Mesenchymal stem cell (in vitro differentiated cells and primary cell): ENCODE measurements around the gene ZMYND11.

Experiments used
- DNase-seq: peaks from one replicate; pipeline ENCODE4 v3.0.0-alpha.2; 2013
- H2AFZ ChIP-seq: one replicate; pipeline ENCODE4 v1.6.1; 2013; ENCODE audit warnings: low read depth, mild to moderate bottlenecking, control low read depth, inconsistent platforms, low read length, moderate library complexity
- H2AK5ac ChIP-seq: 2 replicates; pipeline ENCODE4 v1.6.1; 2013; ENCODE audit warnings: low read length, moderate library complexity, mild to moderate bottlenecking, inconsistent platforms; ENCODE audit not compliant: severe bottlenecking
- H2BK120ac ChIP-seq: one replicate; pipeline ENCODE4 v1.6.1; 2013; ENCODE audit warnings: low read depth, mild to moderate bottlenecking, inconsistent platforms, low read length, moderate library complexity
- H2BK12ac ChIP-seq, 2 experiments: one replicate each; pipeline ENCODE4 v1.6.1; 2013; ENCODE audit warnings: inconsistent platforms in 2 of 2, low read length in 2 of 2, mild to moderate bottlenecking in 2 of 2, moderate library complexity in 2 of 2, control low read depth in 1 of 2
- H2BK15ac ChIP-seq: one replicate; pipeline ENCODE4 v1.6.1; 2013; ENCODE audit warnings: mild to moderate bottlenecking, low read depth, inconsistent platforms; ENCODE audit not compliant: poor library complexity, severe bottlenecking
- H2BK5ac ChIP-seq: 2 replicates; pipeline ENCODE4 v1.6.1; 2013; ENCODE audit warnings: low read depth, mild to moderate bottlenecking, low read length, control low read depth, inconsistent platforms; ENCODE audit not compliant: poor library complexity, severe bottlenecking
- H3K14ac ChIP-seq, 2 experiments: one replicate each; pipeline ENCODE4 v1.6.1; 2013; ENCODE audit warnings: inconsistent platforms in 2 of 2, low read length in 2 of 2, control low read depth in 1 of 2, mild to moderate bottlenecking in 1 of 2, moderate library complexity in 1 of 2
- H3K18ac ChIP-seq, 2 experiments: one replicate each; pipeline ENCODE4 v1.6.1; 2013; ENCODE audit warnings: inconsistent platforms in 2 of 2, low read length in 2 of 2, control low read depth in 1 of 2, low read depth in 1 of 2, mild to moderate bottlenecking in 1 of 2
- H3K23ac ChIP-seq, 2 experiments: one replicate each; pipeline ENCODE4 v1.6.1; 2013; ENCODE audit warnings: inconsistent platforms in 2 of 2, low read length in 2 of 2, mild to moderate bottlenecking in 2 of 2, moderate library complexity in 2 of 2, control low read depth in 1 of 2
- H3K27ac ChIP-seq: 2 replicates; pipeline ENCODE4 v1.5.1; 2013; ENCODE audit warnings: mild to moderate bottlenecking, moderate library complexity, low read length, control low read depth, inconsistent platforms; ENCODE audit not compliant: poor library complexity, severe bottlenecking
- H3K27me3 ChIP-seq, 2 experiments: 2 replicates each; pipeline versions ENCODE4 v1.6.1 to v1.7.0; 2013; ENCODE audit warnings: low read length in 2 of 2, mild to moderate bottlenecking in 2 of 2, moderate library complexity in 2 of 2, control low read depth in 1 of 2, inconsistent platforms in 1 of 2; ENCODE audit not compliant: control insufficient read depth in 1 of 2, insufficient read depth in 1 of 2
- H3K36me3 ChIP-seq, 2 experiments: 2 replicates each; pipeline versions ENCODE4 v1.6.1 to v1.7.0; 2013; ENCODE audit warnings: low read length in 2 of 2, control low read depth in 1 of 2, inconsistent platforms in 1 of 2, low read depth in 1 of 2, mild to moderate bottlenecking in 1 of 2; ENCODE audit not compliant: insufficient read depth in 2 of 2, control insufficient read depth in 1 of 2
- H3K4ac ChIP-seq, 2 experiments: one replicate each; pipeline ENCODE4 v1.6.1; 2013; ENCODE audit warnings: inconsistent platforms in 2 of 2, low read length in 2 of 2, mild to moderate bottlenecking in 2 of 2, moderate library complexity in 2 of 2, control low read depth in 1 of 2, low read depth in 1 of 2
- H3K4me1 ChIP-seq: 2 replicates; pipeline ENCODE4 v1.6.1; 2013; ENCODE audit warnings: low read depth, low read length, control low read depth; ENCODE audit not compliant: control insufficient read depth, insufficient read depth
- H3K4me2 ChIP-seq: 2 replicates; pipeline ENCODE4 v1.6.1; 2013; ENCODE audit warnings: low read length, mild to moderate bottlenecking, inconsistent platforms; ENCODE audit not compliant: poor library complexity, severe bottlenecking
- H3K4me3 ChIP-seq, 2 experiments: 2 replicates each; pipeline versions ENCODE4 v1.5.1 to v1.7.0; 2013; ENCODE audit warnings: low read length in 2 of 2, mild to moderate bottlenecking in 2 of 2, control low read depth in 1 of 2, low read depth in 1 of 2; ENCODE audit not compliant: insufficient read depth in 1 of 2
- H3K79me1 ChIP-seq: replicated peaks from 2 replicates; pipeline ENCODE4 v1.6.1; 2013; ENCODE audit warnings: mild to moderate bottlenecking, control low read depth, low read length, inconsistent platforms; ENCODE audit not compliant: poor library complexity, severe bottlenecking
- H3K9ac ChIP-seq: 2 replicates; pipeline ENCODE4 v1.7.0; 2013; ENCODE audit warnings: mild to moderate bottlenecking, low read length, moderate library complexity
- H3K9me3 ChIP-seq: 2 replicates; pipeline ENCODE4 v1.7.0; 2013; ENCODE audit warnings: mild to moderate bottlenecking, low read length; ENCODE audit not compliant: control insufficient read depth
- H4K8ac ChIP-seq: one replicate; pipeline ENCODE4 v1.6.1; 2013; ENCODE audit warnings: inconsistent platforms, mild to moderate bottlenecking, low read length, moderate library complexity
- H4K91ac ChIP-seq: one replicate; pipeline ENCODE4 v1.6.1; 2013; ENCODE audit warnings: mild to moderate bottlenecking, low read length, inconsistent platforms
- WGBS: methylation state at CpG from one replicate; pipeline ENCODE4 v1.1.7; 2013; ENCODE audit warnings: mixed read lengths; 5-methylcytosine and 5-hydroxymethylcytosine counted together

Gene ZMYND11

GRCh38 chr10:132946-133898 lies 2.0 kb upstream of the ZMYND11 start:
- H2BK120ac ChIP-seq, result no peak overlapping the region
- no peak overlapping the region for H3K23ac ChIP-seq
- H3K79me1 ChIP-seq, result peaks cover 1% of the 10 kb centered on the region
- no peak overlapping the region for H3K4ac ChIP-seq
- no peak overlapping the region for H3K18ac ChIP-seq
- no peaks in the 10 kb centered on the region for H3K9me3 ChIP-seq
- H3K27me3 ChIP-seq, result no peaks in the 10 kb centered on the region
- H2BK15ac ChIP-seq, result no peak overlapping the region
- H2AK5ac ChIP-seq, result no peak overlapping the region
- no peak overlapping the region for H3K14ac ChIP-seq
- peak overlapping the region; percentile 43 for H3K27ac ChIP-seq
- peaks cover 13% of the 10 kb centered on the region for H3K4me1 ChIP-seq
- no peak overlapping the region for H2AFZ ChIP-seq
- no peaks in the 10 kb centered on the region for H3K36me3 ChIP-seq
- H3K4me2 ChIP-seq, result peak overlapping the region; percentile 41
- H3K9ac ChIP-seq, result peak overlapping the region; percentile 91
- H4K91ac ChIP-seq, result no peak overlapping the region
- H2BK5ac ChIP-seq, result no peak overlapping the region
- H3K4me3 ChIP-seq, result peak overlapping the region in 1 of 2 experiments; percentile 89
- WGBS, result 21% methylated on average over 2 of the region's 10 CpGs
- H2BK12ac ChIP-seq, result no peak overlapping the region
- DNase-seq, result peak; percentile 59
- H4K8ac ChIP-seq, result no peak overlapping the region

- WGBS, result 1% methylated on average over 50 of the region's 84 CpGs
- Histone ChIP-seq H3K18ac (peak overlapping the region; percentile 95 to 98), H3K79me1 (peaks cover 1% of the 10 kb centered on the region), H3K4me3 (peak overlapping the region; percentile 89 to 93), H4K91ac (peak overlapping the region; percentile 97), H3K23ac (peak overlapping the region in 1 of 2 experiments; percentile 79), H3K9me3 (no peaks in the 10 kb centered on the region), H2AFZ (peak overlapping the region; percentile 97), H3K27me3 (no peaks in the 10 kb centered on the region), H2BK12ac (peak overlapping the region in 1 of 2 experiments; percentile 81), H2BK120ac (peak overlapping the region; percentile 96), H2AK5ac (no peak overlapping the region), H3K36me3 (no peaks in the 10 kb centered on the region), H3K4me2 (peak overlapping the region; percentile 91), H3K27ac (no peak overlapping the region), H4K8ac (peak overlapping the region; percentile 92), H3K4me1 (peaks cover 13% of the 10 kb centered on the region), H3K4ac (peak overlapping the region; percentile 62 to 88), H2BK5ac (peak overlapping the region; percentile 97), H2BK15ac (peak overlapping the region; percentile 15), H3K9ac (peak overlapping the region; percentile 91), H3K14ac (peak overlapping the region; percentile 86 to 95)
- DNase-seq, result peak; percentile 43
These were observed 766 bp upstream of the ZMYND11 start for GRCh38 chr10:134247-135131.

- WGBS, result under 1% methylated on average over 88 of the region's 112 CpGs
These were observed 578 bp downstream of the ZMYND11 start for GRCh38 chr10:135601-136464.

More at GRCh38 chr10:135601-136464, 578 bp downstream of the ZMYND11 start:
- H2AK5ac ChIP-seq, result no peak overlapping the region
- peak overlapping the region; percentile 96 for H2BK120ac ChIP-seq
- peak overlapping the region in 1 of 2 experiments; percentile 64 for H2BK12ac ChIP-seq
- H3K27me3 ChIP-seq, result no peaks in the 10 kb centered on the region
- no peaks in the 10 kb centered on the region for H3K36me3 ChIP-seq
- H3K4me2 ChIP-seq, result peak overlapping the region; percentile 80
- H3K27ac ChIP-seq, result peak overlapping the region; percentile 37
- peak overlapping the region; percentile 91 for H3K9ac ChIP-seq
- peak overlapping the region; percentile 82 for H2BK5ac ChIP-seq
- H3K9me3 ChIP-seq, result no peaks in the 10 kb centered on the region
- H3K4me1 ChIP-seq, result peaks cover 13% of the 10 kb centered on the region
- peak overlapping the region; percentile 84 to 95 for H3K18ac ChIP-seq
- H3K79me1 ChIP-seq, result peaks cover 1% of the 10 kb centered on the region
- H3K14ac ChIP-seq, result peak overlapping the region; percentile 67 to 94
- H3K4me3 ChIP-seq, result peak overlapping the region; percentile 93 to 99
- peak overlapping the region; percentile 71 for H2BK15ac ChIP-seq
- peak overlapping the region; percentile 55 for H2AFZ ChIP-seq
- H3K23ac ChIP-seq, result peak overlapping the region in 1 of 2 experiments; percentile 90
- H3K4ac ChIP-seq, result peak overlapping the region in 1 of 2 experiments; percentile 78
- peak overlapping the region; percentile 87 for H4K8ac ChIP-seq
- peak overlapping the region; percentile 82 for H4K91ac ChIP-seq
- DNase-seq, result peak; percentile 72
